CD4-positive, alpha-beta T cell treated with Interleukin-6 for 4 hours (primary cell): ENCODE measurements around the gene CCDC9B.

Experiments
- DNase-seq: peaks from one replicate; pipeline ENCODE4 v3.0.0-alpha.2; 2020; ENCODE audit warnings: mixed read lengths

Gene CCDC9B

DNA sequence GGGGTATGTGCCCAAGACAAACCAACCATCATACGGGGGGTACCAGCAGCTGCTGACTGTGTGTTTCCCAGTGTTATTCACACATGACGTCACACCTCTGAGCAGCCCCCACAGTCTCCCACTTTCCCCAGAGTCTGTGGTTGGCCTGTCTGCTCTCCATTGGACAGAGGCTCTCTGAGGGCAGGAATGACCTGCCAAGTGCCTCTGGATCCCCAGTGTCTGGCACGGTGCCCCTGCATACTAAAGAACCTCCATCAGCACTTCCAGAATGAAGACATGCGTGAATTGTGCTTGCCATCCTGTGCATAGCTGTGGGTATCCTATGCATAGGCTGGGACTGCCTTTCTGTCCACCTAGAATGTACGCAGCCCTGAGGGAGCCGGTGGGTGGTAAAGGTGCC is 3.5 kb upstream of the CCDC9B start:
- no peak for DNase-seq

DNA sequence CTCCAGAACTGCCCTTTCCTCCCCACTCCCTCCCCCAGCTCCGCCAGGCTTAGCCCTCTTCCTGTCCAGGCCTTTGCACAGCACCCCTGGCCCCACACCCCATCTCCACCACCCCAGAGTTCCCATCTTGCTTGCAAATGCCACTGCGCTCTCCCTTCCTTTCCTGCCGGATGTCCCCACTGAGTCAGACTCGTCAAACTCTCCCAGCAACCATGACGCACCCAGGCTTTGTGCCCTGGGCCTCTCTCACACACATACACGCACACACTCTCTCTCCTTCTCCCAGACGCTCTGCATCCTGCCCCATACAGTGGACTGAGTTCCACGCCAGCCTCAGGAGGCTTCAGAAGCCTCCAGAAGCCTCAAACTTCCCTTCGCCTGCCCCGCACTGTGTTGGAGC is 2.8 kb upstream of the CCDC9B start:
- DNase-seq = no peak

DNA sequence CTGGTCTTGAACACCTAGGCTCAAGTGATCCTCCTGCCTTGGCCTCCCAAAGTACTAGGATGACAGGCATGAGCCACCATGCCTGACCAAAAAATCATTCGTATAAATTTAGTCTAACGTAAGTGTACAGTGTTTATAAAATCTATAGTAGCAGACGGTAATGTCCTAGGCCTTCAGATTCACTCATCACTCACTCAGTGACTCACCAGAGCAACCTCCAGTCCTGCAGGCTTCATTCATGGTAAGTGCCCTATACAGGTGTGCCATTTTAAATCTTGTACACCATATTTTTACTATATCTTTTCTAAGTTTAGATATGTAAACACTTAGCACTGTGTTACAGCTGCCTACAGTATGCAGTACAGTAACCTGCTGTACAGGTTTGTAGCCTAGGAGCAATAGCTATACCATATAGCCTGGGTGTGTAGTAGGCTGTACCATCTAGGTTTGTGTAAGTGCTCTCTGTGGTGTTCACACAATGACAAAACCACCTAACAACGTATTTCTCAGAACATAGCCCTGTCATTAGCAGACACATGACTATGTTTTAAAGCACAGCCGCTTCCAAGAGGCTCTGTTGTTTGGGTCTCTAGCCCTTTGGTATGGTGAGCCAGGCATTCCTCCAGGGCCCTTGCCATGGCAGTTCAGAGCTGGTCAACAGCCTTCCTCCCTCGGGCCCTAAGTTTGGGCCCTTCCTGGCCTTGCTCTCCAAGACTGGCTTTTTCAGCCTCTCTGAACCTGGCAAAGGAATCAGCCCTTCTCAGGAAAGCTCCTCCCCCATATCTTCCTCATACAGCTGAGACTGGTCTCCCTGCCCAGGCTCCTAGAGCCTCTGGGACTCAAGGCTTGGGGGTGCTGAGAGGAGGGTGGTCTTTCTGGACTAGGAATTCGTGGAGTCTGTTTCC is 1.9 kb upstream of the CCDC9B start:
- DNase-seq = no peak

DNA sequence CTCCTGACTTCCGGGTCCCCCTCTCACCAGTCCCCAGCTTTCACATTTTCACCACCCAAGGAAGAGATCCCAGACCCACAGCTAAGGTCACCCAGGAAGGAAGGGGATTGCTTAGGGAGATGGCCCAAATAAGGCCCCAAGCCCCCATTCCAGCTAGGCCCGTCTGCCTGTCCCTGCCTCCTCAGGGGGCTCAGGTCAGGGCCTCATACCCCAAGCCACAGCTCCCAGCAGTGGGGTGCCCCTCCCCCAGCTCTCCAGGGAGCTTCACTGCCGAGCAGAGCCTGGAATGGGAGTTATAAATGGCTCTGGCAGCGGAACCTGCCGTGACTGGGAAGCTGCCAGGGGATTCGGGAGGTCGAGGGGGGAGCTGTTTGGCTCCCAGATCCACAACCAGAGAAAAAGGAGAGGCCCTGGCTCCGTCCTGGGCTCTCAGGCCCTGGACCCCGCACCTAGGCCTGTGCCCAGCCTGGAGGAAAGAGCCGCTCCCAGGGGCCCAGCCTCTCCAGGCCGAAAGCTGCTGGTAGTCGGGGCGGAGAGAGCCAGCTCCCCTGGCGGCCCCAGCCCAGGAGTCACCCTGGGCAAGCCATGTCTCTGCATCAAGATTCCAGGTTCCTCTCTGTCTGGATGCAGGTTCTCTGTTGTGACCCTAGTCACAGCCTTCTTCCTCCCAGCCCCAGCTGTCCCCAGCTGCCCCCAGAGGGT is 550 bp downstream of the CCDC9B start:
- no peak for DNase-seq

DNA sequence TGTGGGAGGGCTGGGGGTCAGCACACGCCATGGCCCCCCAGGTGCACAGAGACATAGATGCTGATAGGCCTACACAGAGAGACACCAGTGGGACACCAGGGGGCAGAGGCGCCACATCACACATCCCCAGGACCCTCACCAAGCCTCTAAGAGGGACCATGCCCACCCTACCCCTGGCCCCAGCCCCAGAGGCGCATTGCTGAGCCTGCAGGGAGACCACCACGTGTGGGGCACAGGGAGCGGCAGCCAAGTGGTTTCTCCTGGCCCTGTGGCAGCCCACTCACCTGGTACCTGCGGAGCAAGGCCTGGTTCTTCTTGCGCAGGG is 1.2 kb downstream of the CCDC9B start:
- DNase-seq = no peak

DNA sequence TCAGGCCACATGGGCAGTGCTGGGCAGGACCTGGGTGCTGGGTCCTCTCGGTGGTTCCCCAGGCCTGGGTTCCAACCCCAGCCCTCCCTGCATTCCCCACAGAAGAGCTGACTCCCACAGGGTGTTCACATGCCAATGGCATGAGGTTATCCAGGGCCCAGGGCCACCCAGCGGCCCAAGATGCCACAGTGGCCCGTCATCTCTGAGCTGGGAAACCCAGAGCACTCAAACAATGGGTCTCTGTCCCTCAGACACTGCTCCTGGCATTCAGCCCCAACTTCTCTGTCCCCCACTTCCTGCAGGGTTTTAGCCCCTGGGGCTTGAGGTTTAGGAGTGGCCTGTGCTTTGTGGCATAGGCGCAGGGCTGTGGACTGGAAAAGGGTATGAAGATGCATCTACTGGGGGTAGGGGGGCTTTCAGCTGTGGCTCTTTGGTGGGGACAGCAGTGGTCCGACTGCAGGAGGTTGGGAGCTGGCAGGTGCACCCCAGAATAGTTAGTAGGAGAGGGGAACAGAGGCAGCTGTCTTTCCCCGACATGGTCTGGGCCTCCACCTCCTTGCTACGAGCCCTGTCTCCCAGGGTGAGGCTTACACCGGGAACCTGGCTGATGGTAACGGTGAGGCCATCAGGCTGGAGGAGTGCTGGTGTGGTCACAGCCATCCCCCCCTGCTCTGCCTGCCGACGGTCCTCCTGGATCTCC is 1.7 kb downstream of the CCDC9B start:
- DNase-seq = no peak

DNA sequence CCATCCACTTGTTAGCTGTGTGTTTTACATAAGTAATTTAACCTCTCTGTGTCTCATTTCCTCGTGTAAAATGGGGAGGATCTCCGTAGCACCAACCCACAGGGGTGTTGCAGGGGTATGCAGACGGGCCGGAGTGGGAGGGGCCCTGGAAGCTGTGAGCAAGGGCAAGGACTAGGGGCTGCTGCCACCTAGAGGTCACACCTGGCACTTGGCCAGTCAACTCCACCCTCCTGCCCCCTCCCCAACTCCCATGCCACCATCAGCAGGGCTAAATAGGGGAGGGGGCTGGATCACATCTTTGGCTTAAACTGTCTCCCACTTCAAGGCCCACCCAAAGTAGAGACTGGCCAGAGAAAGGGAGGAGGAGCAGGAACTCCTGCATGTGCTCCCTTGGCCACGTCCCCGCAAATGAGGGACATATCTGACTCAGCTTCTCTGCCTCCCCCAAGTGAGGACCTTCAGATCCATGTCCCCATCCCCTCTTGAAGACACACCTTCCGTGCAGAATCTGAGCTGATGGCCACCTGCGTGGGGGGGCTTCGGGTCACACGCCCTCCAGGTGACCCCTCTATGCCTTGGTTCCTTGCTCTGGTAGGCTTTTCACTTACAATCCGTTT is 2.6 kb downstream of the CCDC9B start:
- DNase-seq = peak; percentile 87

DNA sequence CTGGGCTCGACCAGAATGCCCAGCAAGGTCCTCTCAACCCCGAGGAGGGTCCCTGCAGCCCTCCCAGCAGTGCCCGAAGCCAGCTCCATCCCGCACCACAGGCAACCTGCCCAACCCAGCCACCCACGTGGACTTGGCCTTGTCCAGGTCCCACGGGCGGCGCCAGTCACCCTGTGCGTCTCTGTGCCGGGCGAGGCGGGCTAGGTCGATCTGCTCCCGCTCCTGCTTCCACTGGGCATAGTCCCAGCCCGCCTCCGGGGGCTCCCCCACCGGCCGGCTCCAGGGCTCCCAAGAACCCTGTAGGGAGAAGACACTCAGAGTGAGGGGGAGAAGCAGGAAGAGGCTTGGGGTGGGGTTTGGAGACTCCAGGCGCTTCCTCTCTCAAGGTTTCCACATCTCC is 3.1 kb downstream of the CCDC9B start:
- no peak for DNase-seq

DNA sequence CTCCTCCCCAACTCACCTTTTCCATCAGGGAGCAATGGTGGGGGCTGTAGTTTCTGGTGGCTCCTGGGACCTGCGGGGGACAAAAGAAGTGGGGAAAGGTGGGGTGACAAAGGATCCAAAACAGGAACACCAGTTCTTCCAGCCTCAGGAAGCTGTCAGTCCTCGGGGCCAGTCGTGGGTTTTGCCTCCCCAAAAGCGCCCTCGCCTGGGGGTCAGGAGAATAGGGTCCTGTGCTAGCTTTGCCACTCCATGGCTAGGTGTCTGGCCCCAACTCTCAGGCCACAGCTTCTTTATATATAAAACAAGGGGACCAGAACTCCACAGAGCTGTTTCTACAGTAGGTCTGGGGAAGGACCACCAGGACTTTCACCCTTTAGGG is 4.0 kb downstream of the CCDC9B start:
- DNase-seq = peak; percentile 45

DNA sequence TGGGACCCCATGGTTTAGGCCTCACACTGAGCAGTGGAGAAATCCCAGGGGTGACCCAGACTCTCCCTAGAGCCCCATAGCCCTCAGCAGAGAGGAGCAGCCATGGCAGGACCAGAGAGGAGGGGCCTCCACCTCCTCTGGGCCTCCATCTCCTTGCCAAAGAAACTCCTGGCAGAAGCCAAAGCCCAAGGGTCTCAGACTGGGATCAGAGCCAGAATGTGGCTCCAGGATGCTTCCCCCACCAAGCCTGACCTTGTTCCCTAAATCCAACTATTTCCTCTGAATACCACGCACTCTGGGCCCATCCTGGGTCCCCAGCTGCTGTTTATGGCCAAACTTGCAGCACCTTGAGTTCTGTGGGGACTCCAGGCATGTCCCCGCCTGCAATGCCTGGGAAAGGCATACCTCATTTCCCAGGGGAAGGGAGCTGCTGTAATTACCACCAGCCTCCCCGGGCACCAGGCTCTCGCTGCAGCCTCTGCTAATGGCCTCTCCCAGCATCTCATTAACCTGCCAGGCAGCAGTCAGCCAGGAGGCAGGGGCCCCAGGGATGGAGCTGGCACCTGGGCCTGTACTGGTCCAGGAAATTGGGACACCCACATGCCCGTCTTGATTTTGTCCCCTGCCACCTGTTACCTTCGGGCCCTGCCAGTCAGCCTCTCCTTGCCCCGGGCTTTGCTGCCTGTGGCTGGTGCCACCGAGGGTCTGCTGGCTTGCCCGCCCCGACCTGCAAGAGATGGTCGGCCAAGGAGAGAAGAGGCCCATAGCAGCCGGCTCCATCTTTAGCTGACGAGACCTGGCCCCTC is 4.6 kb downstream of the CCDC9B start:
- DNase-seq = no peak

DNA sequence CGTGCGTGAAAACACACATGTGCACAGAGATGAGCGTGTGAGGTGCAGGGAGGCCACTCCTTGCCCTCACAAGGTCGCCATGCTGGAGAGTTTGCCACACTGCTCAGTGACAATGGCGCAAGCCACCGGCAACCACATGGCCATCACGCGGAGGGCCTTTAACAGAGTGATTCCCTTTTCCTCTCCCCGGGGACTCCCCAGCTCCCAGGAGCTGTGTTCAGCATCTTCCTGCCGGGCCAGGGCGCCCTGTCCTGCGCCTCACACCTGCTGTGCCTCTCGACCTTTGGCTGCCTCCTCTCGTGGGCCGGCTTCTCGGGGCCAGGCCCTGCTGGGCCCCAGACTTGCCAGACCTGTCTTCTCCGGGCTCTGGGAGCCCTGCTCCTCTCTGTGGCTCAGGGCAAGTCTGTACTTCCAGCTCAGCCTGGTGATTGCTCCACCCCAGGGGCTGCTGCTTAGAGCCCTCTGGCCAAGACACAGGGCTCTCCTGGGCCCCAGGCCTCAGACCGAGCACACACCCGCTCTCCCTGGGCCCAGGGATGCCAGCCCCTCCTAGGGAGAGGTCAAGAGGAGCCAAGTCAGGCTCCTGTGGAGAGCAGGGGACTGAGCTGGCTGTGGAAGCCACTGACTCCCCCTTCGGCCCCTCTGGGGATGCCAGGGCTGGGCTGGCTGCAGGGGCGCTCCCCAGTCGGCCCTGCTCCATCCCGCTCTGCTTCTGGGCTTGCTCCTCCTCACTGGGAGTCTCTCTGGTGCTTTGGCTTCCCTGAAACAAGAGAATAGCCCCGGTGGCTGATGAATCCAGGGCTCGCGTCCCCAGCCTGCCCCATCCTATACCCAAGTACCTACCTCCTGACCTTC is 5.6 kb downstream of the CCDC9B start:
- DNase-seq = no peak

DNA sequence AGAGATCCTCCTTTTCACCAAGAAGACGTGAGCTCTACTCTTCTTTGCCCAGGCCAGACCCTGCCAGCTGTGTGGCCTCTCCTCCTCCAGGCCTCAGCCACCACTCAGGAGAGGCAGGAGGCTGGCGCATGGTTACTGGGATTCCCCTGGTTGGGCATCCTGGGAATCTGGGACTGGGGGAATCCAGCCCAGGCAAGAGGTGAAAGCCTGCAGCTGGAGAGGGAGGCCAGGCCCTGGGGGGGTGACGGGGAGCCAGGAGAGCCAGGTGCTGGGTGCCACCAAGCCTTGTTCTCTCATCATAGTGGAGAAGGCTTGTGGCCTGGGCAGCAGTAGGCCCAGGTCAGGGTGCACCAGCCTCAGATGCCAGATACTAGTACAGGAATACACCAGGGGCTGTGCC is 6.2 kb downstream of the CCDC9B start:
- no peak for DNase-seq

DNA sequence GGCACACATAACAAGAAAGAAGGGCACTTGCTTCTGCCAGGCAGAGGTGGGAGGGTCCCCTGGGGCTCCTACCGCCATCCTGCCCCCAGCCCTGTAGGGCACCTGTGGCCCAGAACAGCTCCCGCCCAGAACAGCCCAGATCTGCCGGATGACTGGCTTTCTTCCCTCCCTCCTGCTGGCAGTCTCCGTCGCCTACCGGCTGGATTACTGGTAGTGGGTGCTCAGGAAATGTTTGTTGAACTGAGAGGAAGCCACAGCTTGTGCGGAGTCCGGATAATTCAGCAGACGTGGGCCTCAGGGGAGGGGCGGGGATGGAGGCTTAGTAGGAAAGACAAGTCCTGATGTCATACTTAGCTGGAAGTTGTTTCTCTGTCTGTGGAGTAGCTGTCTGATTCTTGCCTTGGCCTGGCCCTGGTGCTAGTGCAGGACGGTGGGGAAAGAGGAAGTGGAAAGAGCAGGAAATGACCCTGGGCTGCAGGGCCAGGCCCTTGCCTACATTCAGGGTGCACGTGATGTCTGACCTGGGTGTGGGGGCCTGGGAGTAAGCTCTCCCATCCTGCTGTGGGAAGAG is 6.7 kb downstream of the CCDC9B start:
- DNase-seq = peak; percentile 69

DNA sequence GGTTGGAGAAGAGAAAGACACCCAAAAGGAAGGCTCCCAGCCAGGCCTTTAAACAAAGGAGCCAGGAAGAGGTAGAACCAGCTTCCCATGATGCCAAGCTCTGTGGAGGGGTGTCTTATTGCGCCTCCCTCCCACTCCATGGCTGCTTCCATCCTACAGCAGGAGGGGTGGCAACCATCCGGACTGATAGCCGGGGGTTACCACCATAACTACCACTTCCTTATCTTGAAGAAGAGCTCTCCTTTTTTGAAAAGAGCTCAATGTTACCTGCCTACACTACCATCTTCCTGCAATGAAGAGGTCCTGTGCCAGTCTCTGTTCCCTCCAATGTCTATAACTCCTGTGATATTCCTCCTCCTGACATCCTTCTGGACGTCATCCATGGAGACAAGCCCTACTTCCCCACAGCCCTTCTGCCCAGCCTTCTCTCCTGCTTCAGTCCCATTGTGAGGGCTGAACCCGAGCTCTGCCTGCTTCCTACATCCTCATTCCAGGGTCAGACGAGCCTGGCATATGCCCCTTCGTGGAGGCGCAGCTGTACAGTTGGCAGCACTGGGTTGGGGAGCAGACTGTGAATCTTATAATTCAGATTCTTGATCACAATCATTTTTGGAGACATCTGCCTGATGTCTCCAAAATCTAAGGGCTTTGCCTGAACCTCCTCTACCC is 8.5 kb downstream of the CCDC9B start:
- DNase-seq = no peak

DNA sequence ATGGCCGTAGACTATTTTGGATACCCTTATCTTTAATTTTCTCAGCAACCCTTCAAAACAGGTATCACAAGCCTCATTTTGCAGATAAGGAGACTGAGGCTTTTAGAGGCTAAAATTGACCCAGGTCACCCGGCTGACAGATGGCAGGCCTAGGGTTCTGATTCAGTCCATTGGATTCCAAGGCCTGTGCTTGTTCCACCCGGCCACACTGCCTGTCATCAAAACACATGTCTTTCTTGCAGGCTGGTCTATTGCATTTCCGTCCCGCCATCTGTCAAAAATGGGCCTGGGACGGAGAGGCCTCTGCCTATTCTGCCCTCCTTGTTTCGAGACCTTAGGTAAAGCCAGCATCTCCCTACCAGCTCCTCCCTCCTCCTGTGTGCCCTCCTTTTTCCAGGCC is 9.1 kb downstream of the CCDC9B start:
- no peak for DNase-seq

DNA sequence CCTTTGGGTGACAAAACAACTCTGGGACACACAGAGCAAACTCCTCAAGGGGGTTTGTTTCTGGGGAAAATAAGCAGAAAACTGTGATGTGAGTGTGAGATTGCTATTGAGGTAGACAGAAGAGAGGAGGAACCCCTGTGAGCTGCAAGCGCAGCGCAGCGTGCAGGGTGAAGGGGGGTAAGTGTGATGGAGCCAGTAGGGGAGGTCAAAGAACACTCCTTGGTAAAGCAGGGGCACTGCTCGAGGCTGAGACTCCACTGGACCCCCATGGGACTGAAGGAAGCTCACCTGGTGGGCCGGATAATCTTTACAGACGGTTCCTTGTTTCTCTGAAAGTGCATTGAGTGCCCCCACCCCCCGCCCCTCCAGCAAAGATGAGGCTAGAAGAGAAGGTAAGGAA is 9.7 kb downstream of the CCDC9B start:
- DNase-seq = no peak

DNA sequence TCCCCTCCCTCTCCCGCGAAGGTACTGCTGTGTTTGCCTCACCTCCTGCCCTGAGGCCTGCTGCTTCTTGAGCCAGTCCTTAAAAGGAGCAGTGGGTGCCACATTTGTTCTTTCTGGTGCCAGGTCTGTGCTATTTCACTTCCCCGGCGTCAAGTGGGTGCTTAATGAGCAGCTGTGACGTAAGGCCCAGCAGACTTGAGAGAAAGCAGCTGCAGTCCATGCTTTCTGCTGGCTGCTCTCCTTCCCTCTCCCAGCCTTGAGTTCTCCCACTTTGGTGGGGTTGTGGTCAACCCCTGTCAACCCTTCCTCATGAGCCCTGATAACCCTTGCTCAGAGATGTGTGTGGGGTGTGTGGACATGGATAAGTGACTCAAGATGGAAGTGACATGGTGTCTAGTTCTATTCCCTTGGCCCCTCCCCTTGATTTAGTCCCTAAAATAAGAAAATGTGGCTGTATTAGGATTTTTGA is 10.3 kb downstream of the CCDC9B start:
- DNase-seq = no peak

DNA sequence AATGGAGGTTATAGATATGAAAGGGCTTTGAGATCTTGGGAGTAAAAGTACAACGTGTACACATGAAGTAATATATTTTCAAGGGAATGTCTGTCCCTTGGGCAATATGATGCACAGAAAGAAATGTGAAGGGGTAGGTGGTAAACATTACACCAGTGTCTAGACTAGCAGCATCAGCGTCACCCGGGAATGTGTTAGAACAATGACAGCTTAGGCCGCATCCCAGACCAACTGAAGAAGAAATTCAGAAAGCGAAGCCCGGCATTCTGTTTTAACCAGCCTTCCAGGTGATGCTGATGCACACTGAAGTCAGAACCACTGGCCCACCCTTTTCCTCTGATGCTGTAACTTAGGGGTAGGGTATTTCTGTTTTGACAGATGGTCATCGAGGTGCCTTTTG is 10.9 kb downstream of the CCDC9B start:
- no peak for DNase-seq

DNA sequence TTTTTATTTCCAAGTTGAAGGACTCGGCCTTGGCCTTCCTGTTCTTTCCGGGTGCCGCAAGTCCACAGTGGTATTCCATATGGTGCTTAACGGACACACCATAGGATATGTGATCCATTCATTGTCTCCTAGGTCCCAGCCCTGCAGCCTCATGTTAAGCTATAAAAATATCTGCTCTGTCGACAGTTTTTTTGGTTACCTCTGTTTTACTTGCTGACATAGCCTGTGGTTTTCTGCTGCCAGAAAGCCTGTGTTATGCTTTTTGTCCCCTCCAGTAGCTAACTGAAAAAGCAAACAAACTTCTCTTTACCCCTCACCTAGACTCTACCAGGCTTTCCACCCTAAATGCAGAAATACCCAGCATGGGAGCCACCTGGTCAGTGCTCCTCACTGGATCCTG is 12.0 kb downstream of the CCDC9B start:
- DNase-seq = no peak

DNA sequence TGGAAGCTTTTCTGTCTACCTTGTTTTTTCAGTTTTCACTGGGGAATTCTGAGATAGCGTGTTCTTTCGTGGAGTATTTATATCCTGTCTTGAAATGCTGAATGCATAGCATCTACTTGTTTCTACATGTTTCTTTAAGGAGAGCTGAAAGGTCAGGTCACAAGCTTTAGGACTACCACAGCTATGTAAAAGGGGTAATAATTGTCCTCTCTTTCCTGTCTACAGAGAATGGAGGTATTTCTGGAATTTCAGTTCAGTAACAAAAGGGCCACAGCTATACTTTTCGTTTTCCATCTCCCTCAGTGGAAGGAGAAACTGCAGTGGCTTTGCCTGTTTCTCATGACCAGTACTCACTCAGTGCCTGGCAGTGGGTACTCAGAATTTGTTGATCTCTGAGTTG is 12.6 kb downstream of the CCDC9B start:
- DNase-seq = no peak

DNA sequence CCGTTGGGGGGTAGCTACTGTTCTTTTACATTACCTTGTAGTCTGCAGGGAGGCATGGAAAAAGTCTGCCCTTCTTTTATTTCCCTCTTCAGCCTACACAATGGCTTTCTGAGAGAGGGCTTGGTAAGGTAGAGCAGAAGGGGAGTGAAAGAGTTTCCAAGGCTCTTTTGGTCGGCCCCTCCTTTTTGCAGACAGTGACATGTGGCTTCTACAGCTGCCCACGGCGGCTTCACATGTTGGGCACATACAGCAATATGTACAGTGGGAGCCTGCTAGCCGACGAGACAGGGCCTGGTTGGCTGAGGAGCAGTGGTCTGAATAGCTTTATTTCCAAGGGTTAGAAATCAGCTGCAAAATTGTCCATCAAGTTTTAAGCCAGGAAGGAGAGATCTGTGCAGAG is 13.3 kb downstream of the CCDC9B start:
- no peak for DNase-seq
